ENCODE data around the gene CDC42SE2. TPM values are rescaled to one million over a fixed set of nuclear protein-coding genes. Genes with fewer than 3 reads are reported as not detected.
"Not testable (repeated sequence)": the region's sequence is repeated elsewhere in the genome, so short reads cannot be mapped to it uniquely, and the experiment has no call there.

CDC42SE2 gene
- polyA plus RNA-seq, 3 donors: 54.7 to 61.1 (median 56.1) TPM

DNA sequence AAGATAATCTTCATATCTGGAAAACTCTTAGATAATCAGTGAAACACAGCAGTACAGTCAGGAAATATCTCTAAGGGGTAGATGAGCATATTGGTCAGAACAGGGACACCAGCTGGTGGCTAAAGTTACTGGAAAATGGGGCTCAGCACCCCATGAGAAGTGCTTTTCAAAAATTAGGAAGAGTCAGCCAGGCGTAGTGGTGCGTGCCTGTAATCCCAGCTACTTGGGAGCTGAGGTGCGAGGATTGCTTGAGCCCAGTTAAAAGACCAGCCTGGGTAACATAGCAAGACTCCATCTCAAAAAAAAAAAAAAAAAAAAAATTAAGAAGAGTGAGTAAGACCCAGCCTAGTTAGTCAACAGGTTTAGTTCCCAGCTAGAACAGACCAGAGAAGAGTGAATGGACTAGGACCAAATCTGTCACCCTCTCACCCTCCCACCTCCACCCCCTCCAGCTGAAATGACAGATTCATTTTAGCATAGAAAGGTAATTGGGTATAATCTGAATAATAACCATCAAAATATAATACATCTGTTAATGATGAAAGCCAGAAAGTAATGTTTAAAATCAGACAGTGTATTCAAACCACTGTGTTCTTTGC is 120.9 kb downstream of the CDC42SE2 start:
- no peak for DNase-seq (ENCODE audit: low read depth in 3 of 3, low spot score in 2 of 3)

- DNase-seq (ENCODE audit: low read depth in 3 of 3, low spot score in 2 of 3): no peak
These were observed 122.3 kb downstream of the CDC42SE2 start for GRCh38 chr5:131386124-131386523.

DNA sequence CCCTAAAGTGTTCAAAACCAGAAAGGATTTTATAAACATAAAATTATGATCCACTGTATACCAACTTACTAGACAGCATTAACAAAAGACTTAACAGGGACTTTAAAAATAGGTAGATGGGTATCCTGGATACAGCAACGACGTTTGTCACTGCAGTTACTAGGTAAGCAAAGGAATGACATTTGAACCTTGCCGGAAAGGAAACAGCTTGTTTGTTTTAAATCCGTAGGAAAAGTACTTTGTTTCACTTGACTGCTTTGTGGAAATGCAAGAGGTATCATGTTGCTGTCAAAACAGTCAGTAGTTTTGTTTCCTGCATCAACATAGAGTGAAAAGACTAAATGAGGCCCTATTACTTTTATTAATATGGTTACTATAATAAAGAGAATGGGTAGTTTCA is 122.9 kb downstream of the CDC42SE2 start:
- DNase-seq (ENCODE audit: low read depth in 3 of 3, low spot score in 2 of 3): peak; percentile 68 to 78 (median 69)

GRCh38 chr5:131387255-131387654 is 123.4 kb downstream of the CDC42SE2 start:
- DNase-seq (ENCODE audit: low read depth in 3 of 3, low spot score in 2 of 3): no peak

GRCh38 chr5:131389096-131389868 is 125.4 kb downstream of the CDC42SE2 start:
- DNase-seq (ENCODE audit: low read depth in 3 of 3, low spot score in 2 of 3): no peak

DNA sequence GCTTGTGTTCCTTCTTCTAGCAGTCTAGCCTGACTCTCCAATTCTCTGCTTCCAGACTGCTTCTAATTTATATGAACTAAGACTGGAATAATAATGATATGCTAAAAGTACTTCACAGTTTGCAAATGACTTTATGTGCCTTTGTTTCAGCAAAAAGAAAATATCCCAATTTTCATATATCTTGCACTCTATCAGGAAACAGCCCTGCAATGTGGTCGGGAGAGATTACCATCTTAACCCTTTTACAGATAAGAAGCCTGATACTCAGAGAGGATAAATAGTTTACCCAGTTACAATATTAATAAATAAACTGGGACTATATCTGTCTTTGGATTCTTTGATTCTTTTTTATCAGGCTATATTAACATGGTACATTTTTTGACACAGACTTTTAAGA is 126.0 kb downstream of the CDC42SE2 start:
- no peak for DNase-seq (ENCODE audit: low read depth in 3 of 3, low spot score in 2 of 3)

- DNase-seq (ENCODE audit: low read depth in 3 of 3, low spot score in 2 of 3): no peak
These were observed 128.7 kb downstream of the CDC42SE2 start for GRCh38 chr5:131392466-131393095.

GRCh38 chr5:131393498-131393968 is 129.7 kb downstream of the CDC42SE2 start:
- DNase-seq (ENCODE audit: low read depth in 3 of 3, low spot score in 2 of 3): no peak

GRCh38 chr5:131394128-131394527 is 130.3 kb downstream of the CDC42SE2 start:
- DNase-seq (ENCODE audit: low read depth in 3 of 3, low spot score in 2 of 3): no peak

DNA sequence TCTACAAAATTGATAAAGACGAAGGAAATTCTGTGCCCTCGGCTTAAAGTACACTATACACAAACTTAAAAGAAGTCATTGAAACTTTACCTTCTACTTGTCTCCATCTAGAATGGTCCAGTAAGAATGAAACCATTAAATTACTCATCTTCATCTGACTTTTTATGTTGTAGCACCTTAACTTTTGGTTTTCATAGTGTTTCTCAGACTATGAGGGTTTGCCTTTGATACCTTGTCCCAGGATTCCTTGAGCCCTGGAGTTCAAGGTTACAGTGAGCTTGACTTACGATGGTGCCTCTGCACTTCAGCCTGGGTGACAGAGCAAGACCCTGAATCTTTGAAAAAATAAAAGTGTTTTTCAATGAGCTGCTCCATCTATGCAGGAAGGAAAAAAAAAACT is 132.2 kb downstream of the CDC42SE2 start:
- DNase-seq (ENCODE audit: low read depth in 3 of 3, low spot score in 2 of 3): no peak

DNA sequence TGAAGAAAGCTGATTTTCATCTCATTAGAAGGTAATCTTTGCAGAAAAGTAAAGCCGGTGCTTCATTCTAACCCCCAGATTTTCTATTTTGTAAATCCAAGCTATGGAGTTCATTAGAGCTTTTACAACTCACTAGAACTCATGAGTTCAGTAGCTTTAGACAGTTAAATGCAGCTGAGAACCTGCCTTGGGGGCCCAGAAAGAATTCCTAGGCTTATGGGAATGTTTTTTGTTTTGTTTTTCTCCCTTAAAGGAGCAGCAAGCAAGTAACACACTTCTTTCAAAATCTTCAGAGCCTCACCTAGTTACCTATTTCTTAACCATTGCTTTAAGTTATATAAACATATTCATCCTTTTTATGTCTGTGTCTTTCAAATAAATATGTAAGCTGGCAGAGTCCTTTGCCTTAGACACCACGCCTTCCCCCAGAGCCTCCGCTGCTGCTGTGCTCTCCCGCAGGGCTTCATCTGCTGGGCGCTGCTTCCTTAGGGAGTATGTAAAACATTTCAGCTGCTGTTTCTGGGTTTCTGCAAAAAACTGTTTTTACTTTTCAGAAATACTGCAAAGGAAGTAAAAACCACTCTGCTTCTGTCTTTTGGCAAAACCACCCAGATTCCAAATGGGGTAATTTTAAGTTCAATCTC is 132.9 kb downstream of the CDC42SE2 start:
- DNase-seq (ENCODE audit: low read depth in 3 of 3, low spot score in 2 of 3): no peak

- not testable (repeated sequence) for DNase-seq (ENCODE audit: low read depth in 3 of 3, low spot score in 2 of 3)
These were observed 135.2 kb downstream of the CDC42SE2 start for GRCh38 chr5:131399007-131399406.

GRCh38 chr5:131400585-131400984 is 136.7 kb downstream of the CDC42SE2 start:
- no peak for DNase-seq (ENCODE audit: low read depth in 3 of 3, low spot score in 2 of 3)

DNA sequence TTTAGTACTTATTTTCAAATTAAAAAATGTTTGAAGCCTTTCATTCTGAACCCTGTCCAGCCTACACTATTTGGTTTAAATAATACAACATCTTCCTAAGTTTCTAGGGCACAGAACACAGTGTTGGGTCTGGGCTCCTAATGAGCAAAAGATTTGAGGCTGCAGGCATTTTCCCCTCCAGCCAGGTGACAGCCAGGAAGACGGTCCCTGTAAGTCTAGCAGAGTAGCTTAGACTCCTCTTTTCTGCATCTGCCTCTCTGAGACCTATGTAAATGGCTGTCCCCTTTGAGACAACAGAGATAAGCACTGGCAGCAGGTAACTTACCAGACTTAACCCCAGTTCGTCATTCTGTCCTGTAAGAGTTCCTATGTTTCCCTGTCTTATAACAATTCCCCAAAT is 141.8 kb downstream of the CDC42SE2 start:
- no peak for DNase-seq (ENCODE audit: low read depth in 3 of 3, low spot score in 2 of 3)

DNA sequence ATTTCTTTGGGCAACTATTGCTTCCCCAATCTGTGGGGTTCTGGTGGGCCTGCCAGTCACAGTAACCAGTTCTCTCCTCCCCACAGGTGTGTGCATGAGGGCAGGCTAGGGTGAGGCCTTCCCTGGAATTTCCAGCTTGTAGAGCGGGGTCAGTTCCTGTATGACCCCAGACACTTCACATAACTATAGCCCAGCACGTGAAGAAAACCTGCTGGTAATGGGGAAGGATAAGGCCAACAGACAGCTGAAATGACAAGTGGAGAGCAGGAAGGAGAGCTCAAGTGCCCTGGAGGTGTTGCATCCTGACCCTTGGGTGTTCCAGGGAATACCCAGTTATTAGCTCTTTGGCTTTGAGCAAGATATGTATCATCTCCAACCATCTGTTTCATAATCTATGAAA is 142.2 kb downstream of the CDC42SE2 start:
- DNase-seq (ENCODE audit: low read depth in 3 of 3, low spot score in 2 of 3): no peak

DNA sequence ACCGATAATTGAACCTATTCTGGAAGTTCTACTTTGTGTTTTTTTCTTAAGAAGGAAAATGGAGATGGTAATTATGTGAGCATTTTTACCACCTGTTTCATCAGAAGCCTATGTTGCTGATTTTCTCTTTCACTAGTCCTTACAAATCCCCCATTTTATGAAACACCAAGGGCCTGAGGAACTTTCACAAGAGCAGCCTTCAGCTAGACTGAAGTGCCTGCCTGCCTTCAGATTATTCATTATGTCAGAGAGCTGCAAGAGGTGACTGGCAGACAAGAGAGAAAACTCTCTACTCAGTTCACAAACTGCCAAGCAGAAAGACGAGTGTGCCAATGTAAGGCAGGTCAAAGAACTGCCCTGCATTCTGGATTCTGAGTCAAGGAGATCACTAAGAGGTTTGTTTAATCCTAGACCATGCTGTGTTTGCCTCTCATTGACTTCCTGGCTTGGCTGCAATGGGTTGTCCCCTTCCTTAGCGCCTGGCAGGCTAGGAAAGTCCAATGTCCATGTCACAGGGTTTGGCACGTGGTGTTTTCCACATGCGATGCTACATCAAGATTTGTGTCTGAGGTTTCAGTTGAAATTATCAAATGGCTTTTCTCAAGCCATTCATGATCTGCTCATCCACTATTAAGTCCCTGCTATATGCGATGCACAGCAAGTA is 143.3 kb downstream of the CDC42SE2 start:
- DNase-seq (ENCODE audit: low read depth in 3 of 3, low spot score in 2 of 3): no peak

DNA sequence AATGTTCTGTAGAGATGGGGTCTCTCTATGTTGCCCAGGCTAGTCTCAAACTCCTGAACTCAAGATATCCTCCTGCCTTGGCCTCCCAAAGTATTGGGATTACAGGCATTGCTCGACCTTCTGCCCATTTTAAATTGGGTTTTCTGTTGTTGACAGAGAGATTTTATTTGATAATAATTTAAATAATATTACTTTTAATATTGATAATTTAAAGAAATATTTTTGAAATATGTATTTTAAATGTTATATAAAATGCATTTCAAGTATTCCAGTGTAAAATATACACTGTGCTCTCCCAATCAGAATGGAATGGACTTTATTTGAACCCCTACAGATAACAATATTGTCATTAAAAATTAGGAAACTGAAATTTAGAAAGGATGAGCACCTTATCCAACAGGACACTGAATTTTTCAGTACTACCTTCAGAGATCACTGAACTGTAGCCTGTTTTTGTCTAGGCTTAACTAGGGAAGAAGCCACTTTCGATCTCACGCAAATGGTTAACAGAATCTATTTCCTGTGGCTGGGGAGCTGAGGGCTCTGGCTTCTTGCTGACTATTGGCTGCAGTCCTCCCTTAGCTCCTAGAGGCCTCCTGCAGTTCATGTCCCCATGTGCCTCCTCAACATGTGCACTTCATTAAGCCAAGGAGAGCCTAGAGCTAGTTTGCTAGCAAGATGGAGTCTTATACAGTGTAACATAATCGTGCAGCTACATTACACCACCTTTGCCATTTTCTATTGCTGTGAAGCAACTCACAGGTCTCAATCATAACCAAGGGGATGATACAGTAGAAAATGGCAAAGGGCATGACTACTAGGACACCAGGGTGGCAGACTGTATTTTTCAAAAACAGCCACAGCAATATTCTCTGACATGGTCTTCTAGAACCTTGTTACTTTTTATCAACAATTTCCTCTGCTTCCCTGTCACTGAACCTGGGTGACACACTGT is 150.0 kb downstream of the CDC42SE2 start:
- DNase-seq (ENCODE audit: low read depth in 3 of 3, low spot score in 2 of 3): no peak

- no peak for DNase-seq (ENCODE audit: low read depth in 3 of 3, low spot score in 2 of 3)
These were observed 152.9 kb downstream of the CDC42SE2 start for GRCh38 chr5:131416729-131417128.

- DNase-seq (ENCODE audit: low read depth in 3 of 3, low spot score in 2 of 3): peak; percentile 31 to 48 (median 45)
These were observed 153.5 kb downstream of the CDC42SE2 start for GRCh38 chr5:131417240-131417869.
